Pancreas (tissue), 10 donors: ENCODE measurements around the gene APOA1. TPM values are rescaled to one million over a fixed set of nuclear protein-coding genes. Genes with fewer than 3 reads are reported as not detected.

Source experiments
- ATAC-seq, 4 donors: fragments of 200-7000 bp; cut with Tn5 transposase; one replicate each; pipeline versions ENCODE4 v1.8.0 to v1.9.1; 2020; ENCODE audit warnings: mild to moderate bottlenecking in 4 of 4, moderate library complexity in 4 of 4
- DNase-seq, 6 donors: peaks; one replicate each; pipeline ENCODE4 v3.0.0-alpha.2; 2020
- FAIRE-seq: peaks from 2 replicates; lab custom pipeline; 2012; peaks lifted over from hg19 to GRCh38; lab: Jason Lieb, UNC
- H3K27ac ChIP-seq, 4 donors: fragments of 200-600 bp; sonication (generic); 1 replicate in 3 of 4; 2 replicates in 1 of 4; pipeline versions ENCODE4 v1.5.0 to v1.8.0; 2020
- H3K27me3 ChIP-seq, 4 donors: fragments of 200-600 bp; one replicate each; pipeline ENCODE4 v1.8.0; 2021
- H3K36me3 ChIP-seq, 3 donors: fragments of 200-600 bp; sonication (generic) in 1 of 3; one replicate each; pipeline versions ENCODE4 v1.5.0 to v1.8.0; 2020 to 2021
- H3K4me1 ChIP-seq, 3 donors: fragments of 200-600 bp; one replicate each; pipeline ENCODE4 v1.8.0; 2021
- H3K4me3 ChIP-seq, 4 donors: fragments of 200-600 bp; sonication (generic) in 2 of 4; one replicate each; pipeline versions ENCODE4 v1.5.0 to v1.8.0; 2020 to 2021
- H3K9me3 ChIP-seq, 4 donors: fragments of 200-600 bp; one replicate each; pipeline ENCODE4 v1.8.0; 2021
- WGBS, 2 donors: extraction: QIAGEN DNeasy Blood & Tissue Kit; methylation state at CpG; one replicate each; pipeline ENCODE4 v1.1.7; 2013; 5-methylcytosine and 5-hydroxymethylcytosine counted together
- intact Hi-C, 3 donors: fragments of 100-400 bp; cut with DNase I; formaldehyde crosslinking; loops; one replicate each; pipeline versions ENCODE4 v1.11.1 to v1.14.2; 2022
- polyA plus RNA-seq, 2 donors: library from polyadenylated mRNA; stranded (reverse); fragments of 200-250 nt; gene quantifications; one replicate each; pipeline ENCODE4 v1.2.3, GENCODE V29; 2013
- total RNA-seq, 6 donors: library from RNA; stranded (reverse); fragmentation: NEBNext Ultra II Directional in 4 of 6; extraction: Animal tissue kit (Norgen Biotek cat#: 25700) in 4 of 6; gene quantifications; one replicate each; pipeline versions ENCODE4 v1.2.1 to v1.2.4, GENCODE V29; 2021 to 2023
- TF ChIP-seq, protein P1 (sequence below), 4 donors: fragments of 200-600 bp; sonication (generic) in 3 of 4; IDR thresholded peaks; one replicate each; pipeline versions ENCODE4 v1.5.0 to v1.8.0; 2021; ENCODE audit warnings: antibody characterized with exemption in 4 of 4
- donor health status: healthy with polysubstance abuse.
- donor health status: DM: no; HTN: no; CAD: no; lungs with moderate emphysema.
- donor health status: DM: no; HTN: no; CAD: no.
- donor health status: control.
- donor health status: control.
- donor health status: Bipolar disorder and iron deficiency.
- donor health status: DM: yes; HTN: yes; CAD: no.
- donor health status: DM: no; HTN: no; CAD: no.
- donor health status: DM: no; HTN: no; CAD: no.
- donor health status: DM: yes; HTN: yes; CAD: no.

The APOA1 gene
- total and polyA plus RNA-seq, 8 donors, result 0.16 to 5.2 (median 1.0) TPM; not detected in 3

GRCh38 chr11:116857316-116857715, 19.9 kb upstream of the APOA1 start:
- Histone ChIP-seq H3K4me1 (peaks cover 0 to 5% (median 0%) of the 10 kb centered on the region in 3 donors), H3K27me3 (no peaks in the 10 kb centered on the region), H3K9me3 (no peaks in the 10 kb centered on the region), H3K4me3 (no peak overlapping the region), H3K36me3 (peaks cover 0 to 49% (median 17%) of the 10 kb centered on the region in 3 donors), H3K27ac (no peak overlapping the region)
- DNase-seq (no peak), ATAC-seq (no peak), FAIRE-seq (no peak)
- 86 to 88% methylated on average over 2 of the region's 2 CpGs for WGBS, 2 donors
- intact Hi-C loops, result no loop called here
- TF ChIP-seq, protein P1, sequence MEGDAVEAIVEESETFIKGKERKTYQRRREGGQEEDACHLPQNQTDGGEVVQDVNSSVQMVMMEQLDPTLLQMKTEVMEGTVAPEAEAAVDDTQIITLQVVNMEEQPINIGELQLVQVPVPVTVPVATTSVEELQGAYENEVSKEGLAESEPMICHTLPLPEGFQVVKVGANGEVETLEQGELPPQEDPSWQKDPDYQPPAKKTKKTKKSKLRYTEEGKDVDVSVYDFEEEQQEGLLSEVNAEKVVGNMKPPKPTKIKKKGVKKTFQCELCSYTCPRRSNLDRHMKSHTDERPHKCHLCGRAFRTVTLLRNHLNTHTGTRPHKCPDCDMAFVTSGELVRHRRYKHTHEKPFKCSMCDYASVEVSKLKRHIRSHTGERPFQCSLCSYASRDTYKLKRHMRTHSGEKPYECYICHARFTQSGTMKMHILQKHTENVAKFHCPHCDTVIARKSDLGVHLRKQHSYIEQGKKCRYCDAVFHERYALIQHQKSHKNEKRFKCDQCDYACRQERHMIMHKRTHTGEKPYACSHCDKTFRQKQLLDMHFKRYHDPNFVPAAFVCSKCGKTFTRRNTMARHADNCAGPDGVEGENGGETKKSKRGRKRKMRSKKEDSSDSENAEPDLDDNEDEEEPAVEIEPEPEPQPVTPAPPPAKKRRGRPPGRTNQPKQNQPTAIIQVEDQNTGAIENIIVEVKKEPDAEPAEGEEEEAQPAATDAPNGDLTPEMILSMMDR (IDR thresholded peaks at IDR 0.05), result no peak

GRCh38 chr11:116856423-116856822, 19.0 kb upstream of the APOA1 start:
- no peak overlapping the region for H3K4me3 ChIP-seq
- H3K27me3 ChIP-seq, result no peaks in the 10 kb centered on the region
- FAIRE-seq, result no peak
- H3K9me3 ChIP-seq, result no peaks in the 10 kb centered on the region
- no peak overlapping the region for H3K27ac ChIP-seq
- intact Hi-C loops, result no loop called here
- H3K4me1 ChIP-seq, result peaks cover 0 to 5% (median 0%) of the 10 kb centered on the region in 3 donors
- ATAC-seq, result no peak
- 76 to 95% methylated on average over 5 of the region's 5 CpGs for WGBS, 2 donors
- TF ChIP-seq, protein P1 (IDR thresholded peaks at IDR 0.05), result no peak
- DNase-seq, result no peak
- H3K36me3 ChIP-seq, result peaks cover 0 to 41% (median 14%) of the 10 kb centered on the region in 3 donors

GRCh38 chr11:116855413-116855812, 18.0 kb upstream of the APOA1 start:
- no peak for DNase-seq
- Histone ChIP-seq H3K27me3 (no peaks in the 10 kb centered on the region), H3K36me3 (peaks cover 0 to 32% (median 14%) of the 10 kb centered on the region in 3 donors), H3K4me3 (no peak overlapping the region), H3K4me1 (peaks cover 0 to 5% (median 0%) of the 10 kb centered on the region in 3 donors), H3K9me3 (no peaks in the 10 kb centered on the region), H3K27ac (no peak overlapping the region)
- intact Hi-C loops, result no loop called here
- TF ChIP-seq, protein P1 (IDR thresholded peaks at IDR 0.05), result no peak
- no peak for ATAC-seq
- 93% methylated on average over 7 of the region's 7 CpGs for WGBS, 2 donors
- FAIRE-seq, result no peak

DNA sequence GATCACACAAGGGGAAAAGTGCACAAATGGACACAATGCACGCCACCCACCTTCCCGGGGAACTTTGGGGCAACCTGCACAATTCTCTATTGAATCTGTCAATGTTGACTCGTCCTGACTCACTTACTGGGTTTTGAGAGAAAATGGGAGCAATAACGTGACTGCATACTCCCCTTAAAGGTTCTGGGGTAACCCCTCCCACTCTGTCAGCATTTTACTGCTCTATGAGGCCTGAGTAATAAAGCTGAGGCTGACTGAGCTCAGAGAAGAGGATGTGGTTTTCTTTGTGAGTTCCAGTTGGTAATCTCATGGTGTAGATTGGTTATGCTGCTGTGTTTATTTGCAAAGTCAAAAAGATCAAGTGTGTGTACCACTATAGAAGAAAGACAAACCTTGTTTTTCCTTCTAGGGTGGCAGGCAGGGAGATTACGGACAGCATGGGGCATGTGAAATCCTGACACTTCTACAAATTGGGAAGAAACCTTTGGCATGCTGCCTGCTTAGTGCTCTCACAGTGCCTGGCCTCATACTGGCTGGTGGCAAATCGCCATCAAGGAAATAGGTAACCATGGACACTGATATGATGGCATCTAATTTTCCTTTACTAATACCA, 16.1 kb upstream of the APOA1 start:
- DNase-seq (no peak), ATAC-seq (peak in 3 of 4 donors; percentile 67 to 75 (median 73)), FAIRE-seq (no peak)
- Histone ChIP-seq H3K4me1 (peaks cover 0 to 5% (median 0%) of the 10 kb centered on the region in 3 donors), H3K4me3 (no peak overlapping the region), H3K36me3 (peaks cover 0 to 27% (median 9%) of the 10 kb centered on the region in 3 donors), H3K9me3 (no peaks in the 10 kb centered on the region), H3K27me3 (no peaks in the 10 kb centered on the region), H3K27ac (no peak overlapping the region)
- TF ChIP-seq, protein P1 (IDR thresholded peaks at IDR 0.05), result no peak
- intact Hi-C loops, result no loop called here
- 70 to 94% methylated on average over 6 of the region's 6 CpGs for WGBS, 2 donors
